H1 (cell line): ENCODE measurements around the gene CETN1. TPM values are rescaled to one million over a fixed set of nuclear protein-coding genes. Genes with fewer than 3 reads are reported as not detected.

Experiments
- CTCF ChIA-PET: fragments of 300-600 bp; sonication (Branson Sonifier 250); formaldehyde crosslinking; loops from one replicate; lab custom pipeline; 2021; ENCODE audit not compliant: partially characterized antibody; lab: Charles Lee
- POLR2A ChIA-PET: fragments of 300-600 bp; sonication (Branson Sonifier 250); formaldehyde crosslinking; loops from one replicate; lab custom pipeline; 2021; ENCODE audit warnings: inconsistent platforms; ENCODE audit not compliant: partially characterized antibody; lab: Charles Lee
- DNase-seq, 2 experiments: peaks; one replicate each; pipeline versions ENCODE4 v3.0.0 to v3.0.0-alpha.2; 2010 to 2022; ENCODE audit warnings: low spot score in 2 of 2, low read depth in 1 of 2, mixed read lengths in 1 of 2
- FAIRE-seq: peaks from 2 replicates; lab custom pipeline; 2011; peaks lifted over from hg19 to GRCh38; lab: Jason Lieb, UNC
- H2AFZ ChIP-seq: 2 replicates; pipeline ENCODE4 v1.8.1; 2012; ENCODE audit warnings: low read length, inconsistent platforms
- H2AK5ac ChIP-seq: 2 replicates; pipeline ENCODE4 v1.6.1; 2013; ENCODE audit warnings: low read depth, low read length
- H2BK120ac ChIP-seq: replicated peaks from 2 replicates; pipeline ENCODE3; 2013; ENCODE audit warnings: low read depth, low read length, inconsistent platforms
- H2BK12ac ChIP-seq: 2 replicates; pipeline ENCODE4 v1.6.1; 2013; ENCODE audit warnings: low read depth, low read length
- H2BK15ac ChIP-seq: 2 replicates; pipeline ENCODE4 v1.6.1; 2013; ENCODE audit warnings: low read length
- H2BK20ac ChIP-seq: 2 replicates; pipeline ENCODE4 v1.6.1; 2013; ENCODE audit warnings: low read length
- H2BK5ac ChIP-seq: 2 replicates; pipeline ENCODE4 v1.6.1; 2013; ENCODE audit warnings: low read depth, low read length
- H3K14ac ChIP-seq: 2 replicates; pipeline ENCODE4 v1.6.1; 2013; ENCODE audit warnings: inconsistent platforms; ENCODE audit not compliant: insufficient read length
- H3K18ac ChIP-seq: 2 replicates; pipeline ENCODE4 v1.6.1; 2013; ENCODE audit warnings: low read length; ENCODE audit errors: extremely low read depth
- H3K23ac ChIP-seq: 2 replicates; pipeline ENCODE4 v1.6.1; 2013; ENCODE audit warnings: inconsistent platforms; ENCODE audit not compliant: insufficient read length
- H3K23me2 ChIP-seq: 2 replicates; pipeline ENCODE4 v1.6.1; 2013; ENCODE audit warnings: low read depth, low read length
- H3K27ac ChIP-seq: 2 replicates; pipeline ENCODE4 v1.6.1; 2011; ENCODE audit warnings: low read depth, low read length, inconsistent platforms
- H3K27me3 ChIP-seq, 4 experiments: replicated peaks in 1 of 4; 1 replicate in 1 of 4; 2 replicates in 3 of 4; pipeline versions ENCODE4 v1.6.1 to v1.8.1; 2011 to 2013; ENCODE audit warnings: low read length in 3 of 4, mild to moderate bottlenecking in 3 of 4, inconsistent platforms in 2 of 4, mixed read lengths in 2 of 4, moderate library complexity in 1 of 4; ENCODE audit not compliant: control insufficient read depth in 3 of 4, insufficient read depth in 3 of 4; ENCODE audit errors: extremely low read depth in 1 of 4
- H3K36me3 ChIP-seq, 4 experiments: 2 replicates each; pipeline versions ENCODE4 v1.6.1 to v1.8.1; 2011 to 2013; ENCODE audit warnings: mild to moderate bottlenecking in 4 of 4, low read length in 3 of 4, moderate library complexity in 2 of 4, control low read depth in 1 of 4, inconsistent platforms in 1 of 4; ENCODE audit not compliant: insufficient read depth in 4 of 4, control insufficient read depth in 2 of 4
- H3K4ac ChIP-seq: replicated peaks from 2 replicates; pipeline ENCODE3; 2013; ENCODE audit warnings: low read length, low read depth, mixed read lengths, inconsistent platforms; ENCODE audit not compliant: insufficient read length
- H3K4me1 ChIP-seq, 4 experiments: replicated peaks in 1 of 4; 1 replicate in 1 of 4; 2 replicates in 3 of 4; pipeline versions ENCODE4 v1.6.1 to v1.8.1; 2011 to 2013; ENCODE audit warnings: low read length in 3 of 4, inconsistent platforms in 2 of 4, mixed read lengths in 1 of 4; ENCODE audit not compliant: insufficient read depth in 4 of 4, control insufficient read depth in 3 of 4
- H3K4me2 ChIP-seq, 2 experiments: 2 replicates each; pipeline versions ENCODE4 v1.6.1 to v1.8.1; 2011 to 2013; ENCODE audit warnings: low read depth in 2 of 2, low read length in 2 of 2, control low read depth in 1 of 2, inconsistent platforms in 1 of 2, mild to moderate bottlenecking in 1 of 2; ENCODE audit not compliant: insufficient read depth in 1 of 2
- H3K4me3 ChIP-seq, 4 experiments: fragments of 200-600, 300-600 bp in 1 of 4; sonication (generic), shearing (Covaris generic), sonication (Bioruptor Twin) in 1 of 4; 2 replicates each; pipeline versions ENCODE4 v1.5.1 to v1.8.1; 2011 to 2016; ENCODE audit warnings: low read length in 4 of 4, low read depth in 3 of 4, control low read depth in 2 of 4, inconsistent platforms in 2 of 4, mild to moderate bottlenecking in 2 of 4, mixed read lengths in 1 of 4, moderate library complexity in 1 of 4; ENCODE audit not compliant: insufficient read depth in 2 of 4; ENCODE audit errors: extremely low read depth in 1 of 4
- H3K56ac ChIP-seq: replicated peaks from 2 replicates; pipeline ENCODE3; 2013; ENCODE audit warnings: low read depth, mild to moderate bottlenecking, mixed read lengths, low read length, inconsistent platforms; ENCODE audit not compliant: insufficient read length
- H3K79me1 ChIP-seq: 2 replicates; pipeline ENCODE4 v1.6.1; 2013; ENCODE audit warnings: low read depth, low read length, control low read depth
- H3K79me2 ChIP-seq, 2 experiments: 2 replicates each; pipeline versions ENCODE4 v1.6.1 to v1.8.1; 2012 to 2013; ENCODE audit warnings: low read length in 2 of 2, mild to moderate bottlenecking in 2 of 2, inconsistent platforms in 1 of 2; ENCODE audit not compliant: insufficient read depth in 2 of 2, control insufficient read depth in 1 of 2
- H3K9ac ChIP-seq, 4 experiments: replicated peaks in 1 of 4; 1 replicate in 1 of 4; 2 replicates in 3 of 4; pipeline versions ENCODE4 v1.6.1 to v1.8.1; 2011 to 2013; ENCODE audit warnings: low read depth in 3 of 4, low read length in 3 of 4, control low read depth in 2 of 4, mild to moderate bottlenecking in 2 of 4, moderate library complexity in 2 of 4, inconsistent platforms in 1 of 4; ENCODE audit errors: extremely low read depth in 1 of 4
- H3K9me3 ChIP-seq, 2 experiments: 2 replicates each; pipeline versions ENCODE4 v1.6.1 to v1.8.1; 2012 to 2013; ENCODE audit warnings: mild to moderate bottlenecking in 2 of 2, moderate library complexity in 2 of 2, control low read depth in 1 of 2, inconsistent platforms in 1 of 2, low read depth in 1 of 2, low read length in 1 of 2, mixed read lengths in 1 of 2; ENCODE audit not compliant: insufficient read depth in 2 of 2
- H4K20me1 ChIP-seq, 2 experiments: replicated peaks in 1 of 2; 2 replicates each; pipeline versions ENCODE3 to v1.8.1; 2011 to 2013; ENCODE audit warnings: inconsistent platforms in 2 of 2, low read length in 2 of 2, mild to moderate bottlenecking in 1 of 2; ENCODE audit not compliant: insufficient read depth in 2 of 2, control insufficient read depth in 1 of 2
- H4K5ac ChIP-seq: 2 replicates; pipeline ENCODE4 v1.6.1; 2013; ENCODE audit warnings: low read length, low read depth, mixed read lengths, inconsistent platforms; ENCODE audit not compliant: insufficient read length
- H4K8ac ChIP-seq: 2 replicates; pipeline ENCODE4 v1.8.0; 2013; ENCODE audit warnings: mild to moderate bottlenecking, moderate library complexity, low read length, inconsistent platforms; ENCODE audit not compliant: insufficient read depth; ENCODE audit errors: extremely low read depth
- H4K91ac ChIP-seq: replicated peaks from 2 replicates; pipeline ENCODE3; 2013; ENCODE audit warnings: low read length, mixed read lengths, inconsistent platforms; ENCODE audit not compliant: insufficient read length
- CTCF ChIP-seq, 3 experiments: IDR thresholded peaks; 1 replicate in 2 of 3; 2 replicates in 1 of 3; pipeline versions ENCODE4 v1.5.1 to v1.6.1; 2011; ENCODE audit warnings: low read length in 3 of 3, mild to moderate bottlenecking in 3 of 3, inconsistent platforms in 2 of 3, low read depth in 1 of 3, moderate library complexity in 1 of 3; ENCODE audit not compliant: insufficient read depth in 1 of 3; ENCODE audit errors: control extremely low read depth in 1 of 3
- HDAC6 ChIP-seq: IDR thresholded peaks from one replicate; pipeline ENCODE4 v1.7.1; 2012; ENCODE audit warnings: low read depth, mild to moderate bottlenecking, inconsistent platforms, low read length, moderate library complexity
- RAD21 ChIP-seq, 2 experiments: IDR thresholded peaks in 1 of 2; conservative IDR thresholded peaks in 1 of 2; 2 replicates each; pipeline ENCODE4 v1.6.1; 2011; ENCODE audit warnings: low read depth in 2 of 2, low read length in 2 of 2, improper control_type of control experiment in 1 of 2, inconsistent platforms in 1 of 2, mild to moderate bottlenecking in 1 of 2, moderate library complexity in 1 of 2
- WGBS, 2 experiments: shearing (Covaris generic) in 1 of 2; methylation state at CpG; one replicate each; pipeline versions ENCODE4 v1.1.6 to v1.1.7; 2013 to 2015; ENCODE audit warnings: low lambda C conversion rate in 2 of 2, mixed read lengths in 2 of 2, inconsistent platforms in 1 of 2, low coverage in 1 of 2, missing lambda C conversion rate in 1 of 2; ENCODE audit not compliant: insufficient replicate concordance in 2 of 2, insufficient coverage in 1 of 2, insufficient read length in 1 of 2; ENCODE audit errors: extremely low coverage in 1 of 2, missing lambda C conversion rate in 1 of 2; 5-methylcytosine and 5-hydroxymethylcytosine counted together
- polyA plus RNA-seq, 7 experiments: library from polyadenylated mRNA; depleted of rRNA in 3 of 7; stranded (reverse) in 5 of 7; unstranded in 2 of 7; fragments of >200 nt in 5 of 7; fragments of 200-250 nt in 2 of 7; gene quantifications; 1 replicate in 5 of 7; 2 replicates in 1 of 7; 4 replicates in 1 of 7; pipeline versions ENCODE4 v1.2.1 to v1.2.3, GENCODE V29; 2011 to 2013; ENCODE audit warnings: missing spikeins in 2 of 7, mixed read lengths in 2 of 7
- total RNA-seq: library from RNA; stranded (reverse); fragmentation: NEBNext Ultra II Directional; extraction: Animal tissue kit (Norgen Biotek cat#: 25700); gene quantifications from 2 replicates; pipeline ENCODE4 v1.2.1, GENCODE V29; 2021

The CETN1 gene
- total and polyA plus RNA-seq, 2 of the 8 experiments (the other 6 are each of a cell fraction or from before 2014, with no cell fraction given), result not detected

DNA sequence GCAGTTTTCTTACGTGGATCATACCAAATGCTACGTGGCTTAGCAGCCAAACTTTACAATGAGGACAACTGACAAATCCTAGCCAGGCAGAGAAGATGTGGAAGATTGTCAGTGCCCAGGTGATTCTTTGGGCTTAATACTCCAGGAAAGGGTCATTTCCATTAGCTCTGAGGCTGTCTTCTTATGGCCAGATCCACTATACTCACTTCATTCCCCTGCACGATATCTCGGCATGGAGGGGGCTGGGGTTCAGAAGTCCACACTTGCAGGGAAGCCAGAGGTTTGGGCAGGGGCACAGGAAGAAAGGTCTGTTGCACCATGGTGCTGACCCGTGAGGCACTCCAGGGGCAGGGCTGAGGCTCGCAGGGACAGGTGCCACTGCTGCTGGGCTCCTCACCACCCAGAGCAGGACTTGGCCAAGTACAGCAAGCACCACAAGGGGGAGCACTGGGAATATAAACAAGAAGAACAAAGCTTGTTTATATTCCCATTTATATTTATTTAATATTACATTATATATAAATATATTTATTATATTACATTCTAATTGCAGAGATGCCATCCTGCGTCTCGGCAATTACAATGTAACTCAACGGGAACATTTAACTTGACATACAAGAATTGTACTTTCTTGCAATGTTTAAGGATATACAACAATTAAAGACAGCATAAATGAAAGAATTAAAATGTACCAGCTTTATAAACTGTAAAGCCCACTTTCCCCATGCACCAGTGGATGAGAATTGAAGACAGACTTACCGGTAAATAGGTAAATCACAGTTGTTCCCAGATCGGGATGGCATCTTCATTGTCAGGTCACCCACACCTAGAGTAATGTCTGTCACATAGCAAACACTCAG lies 43.8 kb downstream of the CETN1 start:
- Histone ChIP-seq H2BK120ac (no peak overlapping the region), H3K36me3 (no peaks in the 10 kb centered on the region), H2BK20ac (no peak overlapping the region), H3K79me2 (no peaks in the 10 kb centered on the region), H2BK15ac (no peak overlapping the region), H3K4ac (no peak overlapping the region), H4K5ac (no peak overlapping the region), H3K56ac (no peak overlapping the region), H2AK5ac (no peak overlapping the region), H3K4me2 (no peak overlapping the region), H4K8ac (no peak overlapping the region), H3K9me3 (no peaks in the 10 kb centered on the region), H2AFZ (peak overlapping the region; percentile 58; the same call in 1 of the 2 replicates), H3K79me1 (no peaks in the 10 kb centered on the region), H3K27ac (no peak overlapping the region), H3K4me1 (no peaks in the 10 kb centered on the region), H3K14ac (no peak overlapping the region)
- 73% methylated on average over 11 of the region's 11 CpGs; no CpG with 5 or more reads in 1 of the 2 experiments for WGBS, 2 experiments
- ChIA-PET POLR2A (interaction anchor here (0.5 to 1.0 kb wide), 4 partner anchors 9 to 356 kb away, joined by 3 to 4 read pairs (median 3); partner anchors contain the start of gene THOC1), CTCF (interaction anchor here (0.6 to 6.9 kb wide), 53 partner anchors 9 to 407 kb away, joined by 3 to 63 read pairs (median 4); partner anchors contain the start of genes CLUL1, ENOSF1, THOC1 and TYMS)
- TF ChIP-seq CTCF (IDR thresholded peaks at IDR 0.05; ENCODE audit: control extremely low read depth in 1 of 3, insufficient read depth in 1 of 3, low read depth in 1 of 3, low read length in 3 of 3), result peak; percentile 70 to 77 (median 76)
- TF ChIP-seq HDAC6, result no peak
- TF ChIP-seq RAD21 (IDR thresholded peaks at IDR 0.05 in 1 of 2, conservative IDR thresholded peaks at IDR 0.05 in 1 of 2; ENCODE audit: low read depth in 2 of 2, low read length in 2 of 2), result peak; percentile 68 to 76
- TF ChIP-seq, all 59 proteins: peak for 2
- H3K9ac ChIP-seq, result no peak overlapping the region
- no peak overlapping the region for H3K18ac ChIP-seq
- no peaks in the 10 kb centered on the region for H4K20me1 ChIP-seq
- no peaks in the 10 kb centered on the region; the same call in 1 of the 2 replicates for H3K23me2 ChIP-seq
- H3K23ac ChIP-seq, result no peak overlapping the region
- DNase-seq (peak; percentile 36 to 79), FAIRE-seq (no peak)
- H3K4me3 ChIP-seq, result no peak overlapping the region
- H2BK12ac ChIP-seq, result no peak overlapping the region
- H3K27me3 ChIP-seq, result no peaks in the 10 kb centered on the region
- no peak overlapping the region for H2BK5ac ChIP-seq
- no peak overlapping the region for H4K91ac ChIP-seq
